ENCODE results near the gene KCNIP4.

DNA sequence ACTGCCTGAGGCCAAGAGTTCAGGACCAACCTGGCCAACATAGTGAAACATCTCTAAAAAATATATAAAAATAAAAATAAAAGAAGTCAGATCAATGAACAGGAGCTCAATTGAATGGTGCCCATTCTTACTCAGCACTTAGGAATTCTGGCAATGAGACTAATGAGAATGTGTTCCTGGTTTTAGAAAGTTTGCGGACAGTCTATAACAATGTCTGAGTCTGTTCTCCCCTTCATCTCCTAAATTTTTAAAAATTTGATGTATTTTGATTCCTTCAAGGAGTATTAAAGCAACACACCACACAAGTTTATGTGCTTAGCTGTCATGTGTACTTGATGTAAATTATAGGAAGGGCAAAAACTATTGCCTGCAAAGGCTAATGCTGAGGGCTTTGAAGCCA, 30.6 kb upstream of the KCNIP4 start:
- TF ChIP-seq, protein P1, sequence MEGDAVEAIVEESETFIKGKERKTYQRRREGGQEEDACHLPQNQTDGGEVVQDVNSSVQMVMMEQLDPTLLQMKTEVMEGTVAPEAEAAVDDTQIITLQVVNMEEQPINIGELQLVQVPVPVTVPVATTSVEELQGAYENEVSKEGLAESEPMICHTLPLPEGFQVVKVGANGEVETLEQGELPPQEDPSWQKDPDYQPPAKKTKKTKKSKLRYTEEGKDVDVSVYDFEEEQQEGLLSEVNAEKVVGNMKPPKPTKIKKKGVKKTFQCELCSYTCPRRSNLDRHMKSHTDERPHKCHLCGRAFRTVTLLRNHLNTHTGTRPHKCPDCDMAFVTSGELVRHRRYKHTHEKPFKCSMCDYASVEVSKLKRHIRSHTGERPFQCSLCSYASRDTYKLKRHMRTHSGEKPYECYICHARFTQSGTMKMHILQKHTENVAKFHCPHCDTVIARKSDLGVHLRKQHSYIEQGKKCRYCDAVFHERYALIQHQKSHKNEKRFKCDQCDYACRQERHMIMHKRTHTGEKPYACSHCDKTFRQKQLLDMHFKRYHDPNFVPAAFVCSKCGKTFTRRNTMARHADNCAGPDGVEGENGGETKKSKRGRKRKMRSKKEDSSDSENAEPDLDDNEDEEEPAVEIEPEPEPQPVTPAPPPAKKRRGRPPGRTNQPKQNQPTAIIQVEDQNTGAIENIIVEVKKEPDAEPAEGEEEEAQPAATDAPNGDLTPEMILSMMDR (IDR thresholded peaks at IDR 0.05), result no peak
- TF ChIP-seq POLR2A (IDR thresholded peaks at IDR 0.05), result no peak
